ENCODE results near the gene SYT17.

Gene SYT17

GRCh38 chr16:19127674-19128131, 40.3 kb upstream of the SYT17 start:
- H3K27ac ChIP-seq = no peak overlapping the region
- TF ChIP-seq, protein P1, sequence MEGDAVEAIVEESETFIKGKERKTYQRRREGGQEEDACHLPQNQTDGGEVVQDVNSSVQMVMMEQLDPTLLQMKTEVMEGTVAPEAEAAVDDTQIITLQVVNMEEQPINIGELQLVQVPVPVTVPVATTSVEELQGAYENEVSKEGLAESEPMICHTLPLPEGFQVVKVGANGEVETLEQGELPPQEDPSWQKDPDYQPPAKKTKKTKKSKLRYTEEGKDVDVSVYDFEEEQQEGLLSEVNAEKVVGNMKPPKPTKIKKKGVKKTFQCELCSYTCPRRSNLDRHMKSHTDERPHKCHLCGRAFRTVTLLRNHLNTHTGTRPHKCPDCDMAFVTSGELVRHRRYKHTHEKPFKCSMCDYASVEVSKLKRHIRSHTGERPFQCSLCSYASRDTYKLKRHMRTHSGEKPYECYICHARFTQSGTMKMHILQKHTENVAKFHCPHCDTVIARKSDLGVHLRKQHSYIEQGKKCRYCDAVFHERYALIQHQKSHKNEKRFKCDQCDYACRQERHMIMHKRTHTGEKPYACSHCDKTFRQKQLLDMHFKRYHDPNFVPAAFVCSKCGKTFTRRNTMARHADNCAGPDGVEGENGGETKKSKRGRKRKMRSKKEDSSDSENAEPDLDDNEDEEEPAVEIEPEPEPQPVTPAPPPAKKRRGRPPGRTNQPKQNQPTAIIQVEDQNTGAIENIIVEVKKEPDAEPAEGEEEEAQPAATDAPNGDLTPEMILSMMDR (IDR thresholded peaks at IDR 0.05) = no peak
- TF ChIP-seq ZFX (IDR thresholded peaks at IDR 0.05; ENCODE audit: borderline replicate concordance) = no peak

DNA sequence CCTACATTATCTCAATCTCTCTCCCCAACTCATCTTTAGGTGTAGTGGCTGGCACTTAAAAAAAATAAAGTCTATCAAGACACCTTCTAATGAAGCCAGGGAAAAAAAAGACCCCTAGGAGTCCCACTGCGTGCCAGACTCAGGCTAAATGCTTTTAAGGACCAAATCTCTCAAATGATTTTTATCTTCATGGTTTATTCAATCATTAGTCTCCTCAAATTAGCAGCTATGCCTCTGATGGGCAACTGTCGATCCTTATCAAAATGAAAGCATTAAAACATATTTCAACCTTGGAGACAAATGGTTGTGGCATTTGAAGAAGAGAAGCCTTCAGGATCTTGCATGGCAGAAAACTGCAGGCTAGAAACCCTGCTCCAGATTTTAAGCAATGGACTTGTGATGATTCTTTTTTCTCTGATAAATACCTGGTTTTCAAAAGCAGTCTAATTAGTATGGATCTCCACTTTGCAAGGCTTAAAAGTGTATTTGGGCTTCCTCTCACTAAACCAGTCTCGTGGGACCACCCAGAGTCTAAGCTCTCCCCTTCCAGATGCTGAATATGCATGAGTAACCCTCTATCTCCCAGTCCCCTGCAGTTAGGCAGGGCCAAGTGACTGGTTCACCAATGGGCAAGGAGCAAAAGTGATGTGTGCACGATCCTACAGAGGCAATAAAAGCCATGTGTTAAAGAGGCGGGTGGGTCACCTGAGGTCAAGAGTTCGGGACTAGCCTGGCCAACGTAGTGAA, 39.4 kb upstream of the SYT17 start:
- TF ChIP-seq, protein P1 (IDR thresholded peaks at IDR 0.05) = no peak
- TF ChIP-seq ZFX (IDR thresholded peaks at IDR 0.05; ENCODE audit: borderline replicate concordance) = no peak
- no peak overlapping the region for H3K27ac ChIP-seq

DNA sequence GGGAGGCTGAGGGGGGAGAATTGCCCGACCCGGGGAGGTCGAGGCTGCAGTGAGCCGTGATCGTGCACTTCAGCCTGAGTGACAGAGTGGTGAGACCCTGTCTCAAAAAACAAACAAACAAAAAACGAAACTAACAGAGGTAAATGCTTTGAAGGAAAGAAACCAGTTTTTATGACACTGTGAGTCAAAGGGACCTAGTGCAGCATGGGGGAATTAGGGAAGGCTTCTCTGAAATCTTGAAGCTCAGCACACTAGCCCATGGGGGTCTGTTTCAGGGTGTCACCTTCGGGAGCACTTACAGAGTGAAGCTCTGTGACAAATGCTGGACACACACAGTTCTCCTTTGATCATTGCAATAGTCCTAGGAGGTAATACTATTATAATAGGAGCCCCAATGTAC, 37.7 kb upstream of the SYT17 start:
- no peak for TF ChIP-seq ZFX (IDR thresholded peaks at IDR 0.05; ENCODE audit: borderline replicate concordance)
- TF ChIP-seq, protein P1 (IDR thresholded peaks at IDR 0.05) = no peak
- H3K27ac ChIP-seq = no peak overlapping the region

DNA sequence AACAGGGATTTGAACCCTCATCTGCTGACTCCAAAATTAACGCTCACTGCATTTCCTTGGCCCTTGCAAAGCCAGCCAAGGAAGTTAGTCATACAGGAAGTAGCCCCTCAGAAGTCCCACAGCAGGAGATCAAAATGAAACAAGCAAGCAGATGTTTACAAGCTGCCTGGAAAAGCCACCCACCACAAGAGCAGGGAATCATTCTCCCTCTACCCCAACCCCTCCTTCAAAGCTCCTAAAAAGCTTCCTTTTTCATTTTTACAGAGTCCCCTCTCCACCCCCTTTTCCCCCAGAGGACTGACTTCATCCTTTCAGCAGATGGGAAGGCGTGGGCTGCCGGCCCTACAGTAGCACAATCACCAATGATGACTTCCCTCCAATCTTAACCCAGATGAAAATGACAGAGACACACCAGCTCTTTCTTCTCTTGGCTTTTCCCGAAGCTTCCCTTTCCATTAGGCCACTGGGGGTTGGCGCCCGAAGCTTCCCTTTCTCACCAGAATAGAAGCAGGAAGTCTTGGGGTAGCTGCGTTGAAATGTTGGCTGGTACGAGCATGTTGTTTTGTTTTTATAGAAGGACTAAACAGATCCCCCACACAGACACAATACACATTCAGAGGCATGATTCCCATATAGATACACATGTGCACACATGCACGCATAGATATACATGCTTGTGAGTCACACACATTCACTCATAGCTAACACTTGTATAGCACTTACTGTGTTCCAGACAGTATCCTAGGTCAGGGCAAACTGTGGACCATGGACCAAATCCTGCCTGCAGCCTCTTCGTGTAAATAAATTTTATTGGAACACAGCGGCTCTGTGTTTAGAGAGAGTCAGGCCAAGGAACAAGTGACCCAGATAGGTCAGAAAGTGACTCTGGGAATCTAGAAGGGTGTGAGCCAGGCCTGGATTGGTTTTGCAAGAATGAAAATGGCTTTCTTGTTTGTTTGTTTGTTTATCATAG, 36.9 kb upstream of the SYT17 start:
- TF ChIP-seq ZFX (IDR thresholded peaks at IDR 0.05; ENCODE audit: borderline replicate concordance) = no peak
- TF ChIP-seq, protein P1 (IDR thresholded peaks at IDR 0.05) = no peak
- peak overlapping the region; percentile 19; the same call in 1 of the 2 replicates for H3K27ac ChIP-seq

DNA sequence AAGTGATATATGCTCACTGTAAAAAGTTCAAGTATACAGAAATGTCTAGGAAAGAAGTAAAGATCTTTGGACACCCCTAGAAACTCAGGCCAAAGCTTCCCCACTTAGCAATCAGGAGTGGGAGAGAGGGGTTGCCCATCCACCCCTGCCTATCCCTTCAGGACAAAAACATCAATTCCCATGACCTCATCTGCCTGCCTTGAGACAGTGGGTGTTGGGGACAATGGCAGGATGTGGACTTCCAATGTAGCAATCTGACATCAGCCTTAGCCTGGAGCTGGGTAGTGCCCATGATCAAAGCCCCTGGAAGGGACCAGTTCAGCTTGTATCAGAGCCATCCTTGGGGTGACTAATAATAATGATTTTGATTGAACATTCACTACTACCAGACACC, 36.2 kb upstream of the SYT17 start:
- peak overlapping the region; percentile 19; the same call in 1 of the 2 replicates for H3K27ac ChIP-seq
- TF ChIP-seq ZFX (IDR thresholded peaks at IDR 0.05; ENCODE audit: borderline replicate concordance) = no peak
- TF ChIP-seq, protein P1 (IDR thresholded peaks at IDR 0.05) = no peak

- H3K27ac ChIP-seq = no peak overlapping the region
- TF ChIP-seq, protein P1 (IDR thresholded peaks at IDR 0.05) = no peak
- TF ChIP-seq ZFX (IDR thresholded peaks at IDR 0.05; ENCODE audit: borderline replicate concordance) = no peak
These were observed 35.8 kb upstream of the SYT17 start for GRCh38 chr16:19132255-19132654.
